ENCODE results near the gene ODAD3.
"Not testable (repeated sequence)": the region's sequence is repeated elsewhere in the genome, so short reads cannot be mapped to it uniquely, and the experiment has no call there.

ODAD3 gene

GRCh38 chr19:11414544-11414943 is 20.4 kb downstream of the ODAD3 start:
- Histone ChIP-seq H3K27me3 (ENCODE audit: insufficient read depth, low read length, poor library complexity) (no peaks in the 10 kb centered on the region), H3K4me3 (ENCODE audit: low read depth in 1 of 2, low read length in 2 of 2) (no peak overlapping the region), H2AFZ (ENCODE audit: low read depth, low read length) (no peak overlapping the region), H3K79me2 (ENCODE audit: insufficient read depth, low read length) (no peaks in the 10 kb centered on the region), H3K9ac (ENCODE audit: low read depth, low read length) (no peak overlapping the region), H3K4me1 (ENCODE audit: insufficient read depth, low read length) (no peaks in the 10 kb centered on the region), H3K27ac (ENCODE audit: low read length) (no peak overlapping the region), H4K20me1 (ENCODE audit: insufficient read depth, low read length) (no peaks in the 10 kb centered on the region), H3K36me3 (ENCODE audit: insufficient read depth, low read length) (no peaks in the 10 kb centered on the region), H3K9me3 (ENCODE audit: insufficient read depth, low read length, severe bottlenecking) (no peaks in the 10 kb centered on the region), H3K4me2 (ENCODE audit: insufficient read depth, low read length) (no peak overlapping the region)
- DNase-seq (no peak), ATAC-seq (ENCODE audit: insufficient read depth, low read depth) (no peak)
- TF ChIP-seq EZH2 (IDR thresholded peaks at IDR 0.05; ENCODE audit: borderline replicate concordance, low read depth, low read length, severe bottlenecking), result no peak
- TF ChIP-seq, protein P1, sequence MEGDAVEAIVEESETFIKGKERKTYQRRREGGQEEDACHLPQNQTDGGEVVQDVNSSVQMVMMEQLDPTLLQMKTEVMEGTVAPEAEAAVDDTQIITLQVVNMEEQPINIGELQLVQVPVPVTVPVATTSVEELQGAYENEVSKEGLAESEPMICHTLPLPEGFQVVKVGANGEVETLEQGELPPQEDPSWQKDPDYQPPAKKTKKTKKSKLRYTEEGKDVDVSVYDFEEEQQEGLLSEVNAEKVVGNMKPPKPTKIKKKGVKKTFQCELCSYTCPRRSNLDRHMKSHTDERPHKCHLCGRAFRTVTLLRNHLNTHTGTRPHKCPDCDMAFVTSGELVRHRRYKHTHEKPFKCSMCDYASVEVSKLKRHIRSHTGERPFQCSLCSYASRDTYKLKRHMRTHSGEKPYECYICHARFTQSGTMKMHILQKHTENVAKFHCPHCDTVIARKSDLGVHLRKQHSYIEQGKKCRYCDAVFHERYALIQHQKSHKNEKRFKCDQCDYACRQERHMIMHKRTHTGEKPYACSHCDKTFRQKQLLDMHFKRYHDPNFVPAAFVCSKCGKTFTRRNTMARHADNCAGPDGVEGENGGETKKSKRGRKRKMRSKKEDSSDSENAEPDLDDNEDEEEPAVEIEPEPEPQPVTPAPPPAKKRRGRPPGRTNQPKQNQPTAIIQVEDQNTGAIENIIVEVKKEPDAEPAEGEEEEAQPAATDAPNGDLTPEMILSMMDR (IDR thresholded peaks at IDR 0.05; ENCODE audit: borderline replicate concordance, extremely low read depth, low read length, poor library complexity, severe bottlenecking), result no peak

GRCh38 chr19:11410682-11411081 is 24.2 kb downstream of the ODAD3 start:
- H3K36me3 ChIP-seq (ENCODE audit: insufficient read depth, low read length), result no peaks in the 10 kb centered on the region
- ATAC-seq (ENCODE audit: insufficient read depth, low read depth) (no peak), DNase-seq (no peak)

GRCh38 chr19:11408591-11408990 is 26.3 kb downstream of the ODAD3 start:
- Histone ChIP-seq H3K36me3 (ENCODE audit: insufficient read depth, low read length) (no peaks in the 10 kb centered on the region), H3K4me3 (ENCODE audit: low read depth in 1 of 2, low read length in 2 of 2) (no peak overlapping the region), H3K27ac (ENCODE audit: low read length) (no peak overlapping the region), H3K27me3 (ENCODE audit: insufficient read depth, low read length, poor library complexity) (no peaks in the 10 kb centered on the region), H3K4me1 (ENCODE audit: insufficient read depth, low read length) (no peaks in the 10 kb centered on the region), H4K20me1 (ENCODE audit: insufficient read depth, low read length) (no peaks in the 10 kb centered on the region), H2AFZ (ENCODE audit: low read depth, low read length) (no peak overlapping the region), H3K9me3 (ENCODE audit: insufficient read depth, low read length, severe bottlenecking) (no peaks in the 10 kb centered on the region), H3K9ac (ENCODE audit: low read depth, low read length) (no peak overlapping the region), H3K4me2 (ENCODE audit: insufficient read depth, low read length) (no peak overlapping the region), H3K79me2 (ENCODE audit: insufficient read depth, low read length) (no peaks in the 10 kb centered on the region)
- DNase-seq (no peak), ATAC-seq (ENCODE audit: insufficient read depth, low read depth) (no peak)
- no peak for TF ChIP-seq EZH2 (IDR thresholded peaks at IDR 0.05; ENCODE audit: borderline replicate concordance, low read depth, low read length, severe bottlenecking)
- TF ChIP-seq, protein P1 (IDR thresholded peaks at IDR 0.05; ENCODE audit: borderline replicate concordance, extremely low read depth, low read length, poor library complexity, severe bottlenecking), result no peak

More at GRCh38 chr19:11410682-11411081, 24.2 kb downstream of the ODAD3 start:
- Histone ChIP-seq H3K4me2 (ENCODE audit: insufficient read depth, low read length) (no peak overlapping the region), H3K4me3 (ENCODE audit: low read depth in 1 of 2, low read length in 2 of 2) (no peak overlapping the region), H2AFZ (ENCODE audit: low read depth, low read length) (no peak overlapping the region), H3K9ac (ENCODE audit: low read depth, low read length) (no peak overlapping the region), H3K27me3 (ENCODE audit: insufficient read depth, low read length, poor library complexity) (no peaks in the 10 kb centered on the region), H3K79me2 (ENCODE audit: insufficient read depth, low read length) (no peaks in the 10 kb centered on the region), H3K4me1 (ENCODE audit: insufficient read depth, low read length) (no peaks in the 10 kb centered on the region), H4K20me1 (ENCODE audit: insufficient read depth, low read length) (no peaks in the 10 kb centered on the region), H3K9me3 (ENCODE audit: insufficient read depth, low read length, severe bottlenecking) (no peaks in the 10 kb centered on the region), H3K27ac (ENCODE audit: low read length) (no peak overlapping the region)
- no peak for TF ChIP-seq EZH2 (IDR thresholded peaks at IDR 0.05; ENCODE audit: borderline replicate concordance, low read depth, low read length, severe bottlenecking)
- TF ChIP-seq, protein P1 (IDR thresholded peaks at IDR 0.05; ENCODE audit: borderline replicate concordance, extremely low read depth, low read length, poor library complexity, severe bottlenecking), result no peak

DNA sequence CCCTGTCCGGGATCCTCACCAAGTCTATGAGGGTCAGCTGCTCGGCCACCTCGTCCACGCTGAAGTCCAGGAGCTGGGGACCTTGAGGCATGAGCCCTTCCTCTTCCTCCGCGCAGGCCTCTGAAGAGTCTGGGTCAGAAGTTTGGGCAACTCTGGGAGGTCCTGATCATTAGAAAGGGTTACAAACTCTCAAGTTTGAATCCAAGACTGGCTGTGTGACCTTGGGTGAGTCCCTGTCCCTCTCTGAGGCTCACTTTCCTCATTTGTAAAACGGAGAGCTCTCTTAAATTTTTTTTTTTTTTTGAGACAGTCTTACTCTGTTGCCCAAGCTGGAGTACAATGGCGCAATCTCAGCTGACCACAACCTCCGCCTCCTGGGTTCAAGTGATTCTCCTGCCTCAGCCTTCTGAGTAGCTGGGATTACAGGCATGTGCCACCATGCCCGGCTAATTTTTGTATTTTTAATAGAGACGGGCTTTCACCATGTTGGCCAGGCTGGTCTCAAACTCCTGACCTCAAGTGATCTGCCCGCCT is 28.2 kb downstream of the ODAD3 start:
- H3K27me3 ChIP-seq (ENCODE audit: insufficient read depth, low read length, poor library complexity); H3K36me3 ChIP-seq (ENCODE audit: insufficient read depth, low read length); H2AFZ ChIP-seq (ENCODE audit: low read depth, low read length); H3K9ac ChIP-seq (ENCODE audit: low read depth, low read length); H3K9me3 ChIP-seq (ENCODE audit: insufficient read depth, low read length, severe bottlenecking); H4K20me1 ChIP-seq (ENCODE audit: insufficient read depth, low read length); ATAC-seq (ENCODE audit: insufficient read depth, low read depth); H3K4me3 ChIP-seq (ENCODE audit: low read depth in 1 of 2, low read length in 2 of 2); DNase-seq; H3K4me2 ChIP-seq (ENCODE audit: insufficient read depth, low read length); H3K79me2 ChIP-seq (ENCODE audit: insufficient read depth, low read length); H3K4me1 ChIP-seq (ENCODE audit: insufficient read depth, low read length); H3K27ac ChIP-seq (ENCODE audit: low read length): not testable (repeated sequence)

Data from DND-41 (cell line).